Activated CD4-positive, alpha-beta T cell treated with anti-CD3 and anti-CD28 coated beads, Interleukin-2, amount 50 U/mL, for 24 hours (primary cell): ENCODE data around the gene GPC5.
"Not testable (repeated sequence)": the region's sequence is repeated elsewhere in the genome, so short reads cannot be mapped to it uniquely, and the experiment has no call there.

Experiments
- DNase-seq, 2 donors: peaks; one replicate each; pipeline ENCODE4 v3.0.0-alpha.2; 2020; ENCODE audit warnings: low read depth in 1 of 2, low spot score in 1 of 2

The GPC5 gene

GRCh38 chr13:91767651-91768050 lies 369.2 kb downstream of the GPC5 start:
- DNase-seq: no peak

DNA sequence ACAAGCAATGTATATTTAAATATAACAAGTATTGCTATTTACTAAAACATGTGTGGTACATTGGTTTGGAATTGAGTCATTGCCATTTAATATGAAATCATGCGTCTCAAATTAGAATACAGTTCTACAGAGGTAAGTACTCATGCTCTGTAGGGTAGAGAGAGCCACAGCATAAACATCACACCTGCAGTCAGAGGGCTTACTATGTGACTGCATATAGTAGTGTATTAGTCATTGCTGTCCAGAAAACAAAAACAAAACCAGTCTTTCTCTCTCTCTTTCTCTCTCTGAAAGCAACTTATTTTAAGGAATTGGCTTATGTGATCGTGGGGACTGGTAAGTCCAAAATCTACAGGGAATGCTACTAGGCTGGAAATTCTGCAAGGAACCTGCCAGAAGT lies 370.3 kb downstream of the GPC5 start:
- DNase-seq: no peak

GRCh38 chr13:91771229-91771628 lies 372.8 kb downstream of the GPC5 start:
- no peak for DNase-seq

- DNase-seq: no peak
Measured at GRCh38 chr13:91773591-91774227, 375.3 kb downstream of the GPC5 start.

DNA sequence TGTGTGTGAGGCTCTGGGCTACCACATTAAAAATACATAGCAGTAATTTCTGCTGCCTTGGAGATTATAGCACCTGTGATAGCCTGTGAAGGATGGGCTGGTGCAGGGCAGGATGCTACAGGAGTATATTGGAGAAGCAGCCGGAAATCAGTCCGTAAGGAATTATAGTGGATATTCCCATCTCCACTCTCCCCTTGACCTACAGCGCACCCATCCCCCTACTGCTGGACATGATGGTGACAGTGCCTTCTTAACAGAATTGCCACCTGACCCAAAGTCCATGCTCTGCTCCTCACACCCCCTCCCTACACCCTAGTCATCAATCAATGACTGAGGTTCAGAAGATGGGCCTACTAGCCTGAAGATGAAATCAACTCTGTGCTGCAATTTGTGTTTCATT lies 376.0 kb downstream of the GPC5 start:
- no peak for DNase-seq

DNA sequence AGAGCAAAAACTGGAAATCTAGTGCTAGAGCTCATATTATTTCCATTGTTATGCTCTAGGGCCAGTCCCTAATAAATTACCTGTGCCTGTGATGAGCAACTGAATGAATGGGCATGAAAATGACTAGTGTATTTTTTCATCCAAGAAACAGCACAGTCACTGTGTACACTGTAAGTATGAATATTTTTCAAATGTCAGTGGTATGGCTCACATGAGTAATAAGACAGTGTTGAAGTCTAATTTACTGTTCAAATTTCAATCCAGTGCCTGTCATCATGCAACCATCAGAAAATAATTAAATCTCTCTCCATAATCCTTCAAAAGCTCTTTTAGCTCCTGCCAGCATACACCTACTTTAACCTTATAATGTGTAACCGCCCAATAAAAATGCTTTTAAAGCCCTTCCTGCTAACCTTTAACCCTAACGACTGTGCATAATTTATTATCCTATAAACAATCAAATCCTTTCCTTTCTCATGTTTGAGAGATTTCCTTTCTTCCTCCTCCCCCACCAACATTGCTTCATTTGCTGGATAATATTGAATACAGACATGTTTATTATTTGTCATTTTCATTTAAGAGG lies 378.3 kb downstream of the GPC5 start:
- no peak for DNase-seq

GRCh38 chr13:91778123-91778522 lies 379.7 kb downstream of the GPC5 start:
- DNase-seq: no peak

- not testable (repeated sequence) for DNase-seq
Measured at GRCh38 chr13:91781982-91782691, 383.7 kb downstream of the GPC5 start.

GRCh38 chr13:91785431-91786119 lies 387.2 kb downstream of the GPC5 start:
- DNase-seq: no peak

GRCh38 chr13:91792054-91792453 lies 393.6 kb downstream of the GPC5 start:
- no peak for DNase-seq

DNA sequence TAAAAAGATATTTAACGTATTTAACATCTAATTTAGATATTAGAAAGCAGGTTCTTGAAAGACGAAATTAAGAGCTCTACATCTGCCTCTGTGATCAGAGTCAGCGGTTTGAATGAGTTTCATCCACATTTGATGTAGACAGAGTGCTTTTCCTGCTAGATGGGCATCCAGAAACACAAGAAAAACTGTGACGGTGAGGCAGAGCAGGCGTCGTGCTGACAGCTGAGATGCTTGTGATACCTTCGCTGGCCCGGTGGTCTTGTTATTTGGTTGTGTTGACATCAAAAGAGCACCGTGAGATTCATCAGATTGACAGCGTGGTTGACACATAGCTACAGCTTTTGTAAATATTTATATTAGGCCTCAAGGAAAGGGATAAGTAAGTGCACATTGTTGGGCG lies 399.1 kb downstream of the GPC5 start:
- DNase-seq: no peak

DNA sequence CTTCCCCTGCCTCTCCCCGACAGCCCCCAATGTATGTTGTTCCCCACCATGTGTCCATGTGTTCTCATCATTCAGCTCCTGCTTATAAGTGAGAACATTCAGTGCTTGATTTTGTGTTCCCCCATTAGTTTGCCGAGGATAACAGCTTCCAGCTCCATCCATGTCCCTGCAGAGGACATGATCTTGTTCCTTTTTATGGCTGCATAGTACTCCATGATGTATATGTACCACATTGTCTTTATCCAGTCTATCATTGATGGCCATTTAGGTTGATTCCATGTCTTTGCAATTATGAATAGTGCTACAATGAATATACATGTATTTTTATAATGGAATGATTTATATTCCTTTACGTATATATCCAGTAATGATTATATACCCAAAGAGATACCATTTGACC lies 399.9 kb downstream of the GPC5 start:
- DNase-seq: not testable (repeated sequence)

GRCh38 chr13:91801772-91802171 lies 403.4 kb downstream of the GPC5 start:
- DNase-seq: not testable (repeated sequence)

DNA sequence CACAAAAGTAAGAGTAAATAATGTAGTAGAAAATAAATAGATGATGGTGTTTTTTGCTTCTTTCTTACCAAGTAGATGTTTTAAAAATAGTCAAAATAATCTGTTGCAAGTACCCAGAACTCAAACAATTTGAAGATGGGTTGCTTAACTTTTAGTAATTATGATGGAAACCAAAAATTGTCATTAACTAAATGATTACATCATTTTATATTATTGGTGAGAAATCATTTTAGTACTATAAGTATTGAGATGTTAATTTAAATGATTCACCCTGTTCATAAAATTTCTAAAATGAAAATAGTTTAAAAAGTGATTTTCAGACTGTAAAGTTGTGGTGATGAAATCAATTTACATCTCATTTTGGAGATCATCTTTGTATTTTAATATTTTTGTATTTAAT lies 404.5 kb downstream of the GPC5 start:
- DNase-seq: no peak

GRCh38 chr13:91804724-91805123 lies 406.3 kb downstream of the GPC5 start:
- DNase-seq: no peak

DNA sequence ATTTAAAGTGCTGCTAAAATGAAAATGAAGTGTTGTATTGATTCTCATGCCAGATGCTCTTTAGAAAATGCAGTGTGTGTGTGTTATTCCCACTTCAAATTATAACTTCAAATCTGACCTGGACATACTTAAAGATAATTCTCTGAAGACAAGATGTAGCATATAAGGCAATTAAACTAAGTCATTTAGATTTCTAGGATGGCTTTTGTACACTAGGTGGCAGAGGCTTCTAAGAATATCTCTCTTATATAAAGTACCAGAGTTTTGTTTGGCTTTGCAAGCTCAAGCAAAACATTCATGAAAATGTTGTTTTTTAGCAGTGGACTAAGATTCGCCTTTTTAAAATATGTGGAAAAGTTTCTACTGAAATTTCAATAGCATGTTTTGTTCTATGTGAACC lies 407.2 kb downstream of the GPC5 start:
- no peak for DNase-seq

- no peak for DNase-seq
Measured at GRCh38 chr13:91809161-91809560, 410.7 kb downstream of the GPC5 start.

- no peak for DNase-seq
Measured at GRCh38 chr13:91813253-91813652, 414.8 kb downstream of the GPC5 start.

DNA sequence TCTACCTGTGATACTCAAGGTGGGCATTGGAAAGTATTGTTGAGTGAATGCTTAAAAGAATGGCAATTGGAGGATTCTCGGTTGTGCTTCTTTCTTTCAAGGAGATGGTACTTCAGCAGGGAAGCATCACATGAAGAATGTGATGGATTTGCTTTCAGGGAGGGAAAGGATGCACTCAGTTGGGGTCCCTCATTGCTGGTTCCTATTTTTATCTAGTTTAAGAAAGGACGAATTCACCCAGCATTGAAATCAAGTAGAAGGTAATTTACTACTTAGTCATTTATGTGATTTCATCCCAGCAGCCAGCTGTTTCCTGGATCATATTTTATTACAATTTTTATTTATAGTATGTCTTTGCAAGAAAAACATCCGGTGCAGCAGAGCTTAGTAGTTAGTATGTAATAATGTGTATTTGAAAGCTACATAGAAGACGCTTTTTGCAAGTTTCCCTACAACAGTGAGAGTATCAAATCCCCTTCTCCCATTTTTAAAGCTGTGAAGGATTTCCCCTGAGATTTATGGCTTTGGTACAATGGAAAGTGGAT lies 417.9 kb downstream of the GPC5 start:
- no peak for DNase-seq

DNA sequence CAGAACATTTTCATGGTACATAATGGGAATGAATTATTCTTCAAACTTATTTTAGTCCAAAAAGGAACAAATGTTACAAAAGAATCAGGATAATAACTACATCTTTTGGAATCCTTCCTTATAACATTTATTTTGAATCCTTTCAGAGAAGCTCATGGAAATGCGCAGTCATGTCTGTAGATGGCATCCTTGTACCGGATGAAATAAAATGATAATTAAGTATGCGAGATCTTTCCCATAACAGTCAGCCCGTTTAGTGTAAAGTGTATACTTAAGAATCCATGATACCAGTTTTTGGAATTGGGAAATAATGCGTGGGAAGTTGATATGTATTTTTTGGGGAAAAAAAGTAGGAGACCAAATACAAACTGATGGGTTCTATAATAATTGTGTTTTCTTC lies 418.8 kb downstream of the GPC5 start:
- DNase-seq: no peak

GRCh38 chr13:91824416-91824815 lies 426.0 kb downstream of the GPC5 start:
- no peak for DNase-seq

GRCh38 chr13:91825516-91825915 lies 427.1 kb downstream of the GPC5 start:
- no peak for DNase-seq
